ENCODE data around the gene HMCN1. TPM values are rescaled to one million over a fixed set of nuclear protein-coding genes. Genes with fewer than 3 reads are reported as not detected.

Gene HMCN1
- total and polyA plus RNA-seq, 2 donors (not counting 1 experiment from before 2014, with no cell fraction given), result 6.8 to 21.0 TPM

- Histone ChIP-seq H3K36me3 (ENCODE audit: control insufficient read depth, insufficient read depth, low read length) (no peaks in the 10 kb centered on the region), H3K9me3 (ENCODE audit: control insufficient read depth, insufficient read depth, low read depth, low read length) (no peaks in the 10 kb centered on the region), H3K4me3 (replicated peaks in 1 of 4; ENCODE audit: control extremely low read depth in 1 of 4, insufficient read depth in 1 of 4, low read depth in 3 of 4, low read length in 4 of 4) (no peak overlapping the region), H4K20me1 (ENCODE audit: control insufficient read depth, extremely low read depth, insufficient read depth, low read length) (no peaks in the 10 kb centered on the region), H3K27ac (ENCODE audit: insufficient read depth, low read length) (no peak overlapping the region), H3K79me2 (ENCODE audit: control insufficient read depth, insufficient read depth, low read length) (no peaks in the 10 kb centered on the region), H3K9ac (ENCODE audit: insufficient read depth, low read length) (no peak overlapping the region), H3K4me1 (ENCODE audit: control insufficient read depth, extremely low read depth, insufficient read depth, low read length) (no peaks in the 10 kb centered on the region), H3K4me2 (ENCODE audit: extremely low read depth, insufficient read depth, low read length) (no peak overlapping the region), H3K27me3 (ENCODE audit: control insufficient read depth, insufficient read depth, low read length) (no peaks in the 10 kb centered on the region), H2AFZ (ENCODE audit: low read length) (no peak overlapping the region)
- peak; percentile 74 to 98 for DNase-seq (ENCODE audit: low read depth in 2 of 2)
- TF ChIP-seq CTCF (conservative IDR thresholded peaks at IDR 0.05 in 1 of 2, IDR thresholded peaks at IDR 0.05 in 1 of 2; ENCODE audit: low read depth in 1 of 2, low read length in 2 of 2) (no peak), EZH2 (IDR thresholded peaks at IDR 0.05; ENCODE audit: low read length, missing control alignments) (no peak)
These were observed 130.8 kb downstream of the HMCN1 start for GRCh38 chr1:185864889-185865517.

- H3K27ac ChIP-seq (ENCODE audit: insufficient read depth, low read length), result no peak overlapping the region
- no peaks in the 10 kb centered on the region for H3K9me3 ChIP-seq (ENCODE audit: control insufficient read depth, insufficient read depth, low read depth, low read length)
- H3K4me1 ChIP-seq (ENCODE audit: control insufficient read depth, extremely low read depth, insufficient read depth, low read length), result no peaks in the 10 kb centered on the region
- H3K4me3 ChIP-seq (replicated peaks in 1 of 4; ENCODE audit: control extremely low read depth in 1 of 4, insufficient read depth in 1 of 4, low read depth in 3 of 4, low read length in 4 of 4), result no peak overlapping the region
- TF ChIP-seq EZH2 (IDR thresholded peaks at IDR 0.05; ENCODE audit: low read length, missing control alignments), result no peak
- TF ChIP-seq CTCF (conservative IDR thresholded peaks at IDR 0.05 in 1 of 2, IDR thresholded peaks at IDR 0.05 in 1 of 2; ENCODE audit: low read depth in 1 of 2, low read length in 2 of 2), result no peak
- H2AFZ ChIP-seq (ENCODE audit: low read length), result no peak overlapping the region
- H3K79me2 ChIP-seq (ENCODE audit: control insufficient read depth, insufficient read depth, low read length), result no peaks in the 10 kb centered on the region
- no peaks in the 10 kb centered on the region for H3K27me3 ChIP-seq (ENCODE audit: control insufficient read depth, insufficient read depth, low read length)
- H4K20me1 ChIP-seq (ENCODE audit: control insufficient read depth, extremely low read depth, insufficient read depth, low read length), result no peaks in the 10 kb centered on the region
- no peak overlapping the region for H3K9ac ChIP-seq (ENCODE audit: insufficient read depth, low read length)
- H3K36me3 ChIP-seq (ENCODE audit: control insufficient read depth, insufficient read depth, low read length), result no peaks in the 10 kb centered on the region
- no peak overlapping the region for H3K4me2 ChIP-seq (ENCODE audit: extremely low read depth, insufficient read depth, low read length)
- DNase-seq (ENCODE audit: low read depth in 2 of 2), result no peak
These were observed 135.4 kb downstream of the HMCN1 start for GRCh38 chr1:185869590-185869989.

- no peak overlapping the region for H2AFZ ChIP-seq (ENCODE audit: low read length)
- H3K27ac ChIP-seq (ENCODE audit: insufficient read depth, low read length), result no peak overlapping the region
- TF ChIP-seq CTCF (conservative IDR thresholded peaks at IDR 0.05 in 1 of 2, IDR thresholded peaks at IDR 0.05 in 1 of 2; ENCODE audit: low read depth in 1 of 2, low read length in 2 of 2) (no peak), EZH2 (IDR thresholded peaks at IDR 0.05; ENCODE audit: low read length, missing control alignments) (no peak)
- DNase-seq (ENCODE audit: low read depth in 2 of 2), result no peak
- no peaks in the 10 kb centered on the region for H3K36me3 ChIP-seq (ENCODE audit: control insufficient read depth, insufficient read depth, low read length)
- H3K9ac ChIP-seq (ENCODE audit: insufficient read depth, low read length), result no peak overlapping the region
- no peaks in the 10 kb centered on the region for H3K4me1 ChIP-seq (ENCODE audit: control insufficient read depth, extremely low read depth, insufficient read depth, low read length)
- H3K4me2 ChIP-seq (ENCODE audit: extremely low read depth, insufficient read depth, low read length), result no peak overlapping the region
- no peaks in the 10 kb centered on the region for H3K79me2 ChIP-seq (ENCODE audit: control insufficient read depth, insufficient read depth, low read length)
- no peaks in the 10 kb centered on the region for H3K27me3 ChIP-seq (ENCODE audit: control insufficient read depth, insufficient read depth, low read length)
- H4K20me1 ChIP-seq (ENCODE audit: control insufficient read depth, extremely low read depth, insufficient read depth, low read length), result no peaks in the 10 kb centered on the region
- no peak overlapping the region for H3K4me3 ChIP-seq (replicated peaks in 1 of 4; ENCODE audit: control extremely low read depth in 1 of 4, insufficient read depth in 1 of 4, low read depth in 3 of 4, low read length in 4 of 4)
- no peaks in the 10 kb centered on the region for H3K9me3 ChIP-seq (ENCODE audit: control insufficient read depth, insufficient read depth, low read depth, low read length)
These were observed 137.5 kb downstream of the HMCN1 start for GRCh38 chr1:185871627-185872150.
